K562 (cell line): ENCODE results near the gene IP6K3. TPM values are rescaled to one million over a fixed set of nuclear protein-coding genes. Genes with fewer than 3 reads are reported as not detected.

ENCODE experiments used
- FOXA3 ChIP-seq, 2 experiments: fragments of 450-650 bp in 1 of 2; sonication (generic) in 1 of 2; formaldehyde crosslinking; IDR thresholded peaks in 1 of 2; conservative IDR thresholded peaks in 1 of 2; 2 replicates each; pipeline versions ENCODE4 v1.4.0 to v1.8.0; 2020 to 2022; ENCODE audit warnings: mild to moderate bottlenecking in 2 of 2, missing genetic modification reagents in 1 of 2
- HMGXB4 ChIP-seq: sonication (generic); formaldehyde crosslinking; IDR thresholded peaks from 2 replicates; pipeline ENCODE4 v1.8.1; 2023; ENCODE audit warnings: mild to moderate bottlenecking, missing genetic modification reagents
- MGA ChIP-seq: fragments of 450-650 bp; IDR thresholded peaks from 2 replicates; pipeline ENCODE4 v1.6.1; 2016; ENCODE audit warnings: mild to moderate bottlenecking, moderate library complexity
- NR2F6 ChIP-seq: fragments of 450-650 bp; formaldehyde crosslinking; IDR thresholded peaks from 2 replicates; pipeline ENCODE4 v1.4.0; 2020; ENCODE audit warnings: mild to moderate bottlenecking
- NUFIP1 ChIP-seq: fragments of 450-650 bp; IDR thresholded peaks from 2 replicates; pipeline ENCODE4 v1.6.1; 2018; ENCODE audit not compliant: partially characterized antibody
- PRPF4 ChIP-seq: fragments of 200-400 bp; formaldehyde crosslinking; IDR thresholded peaks from one replicate; pipeline ENCODE4 v1.6.1; 2017; ENCODE audit warnings: low read length, low read depth, mild to moderate bottlenecking; ENCODE audit not compliant: insufficient read depth, poor library complexity, severe bottlenecking
- RAD51 ChIP-seq: fragments of 450-650 bp; IDR thresholded peaks from 2 replicates; pipeline ENCODE4 v1.7.1; 2016; ENCODE audit warnings: low read depth, mild to moderate bottlenecking, borderline replicate concordance
- RNF2 ChIP-seq: sonication (generic); IDR thresholded peaks from 2 replicates; pipeline ENCODE4 v1.6.1; 2016
- STAT5A ChIP-seq: IDR thresholded peaks from 2 replicates; pipeline ENCODE4 v1.6.1; 2012; ENCODE audit warnings: low read length, inconsistent platforms, borderline replicate concordance
- ZNF639 ChIP-seq, 2 experiments: fragments of 200-800 bp in 1 of 2; sonication (Bioruptor generic) in 1 of 2; sonication (generic) in 1 of 2; formaldehyde crosslinking in 1 of 2; IDR thresholded peaks in 1 of 2; conservative IDR thresholded peaks in 1 of 2; 2 replicates each; pipeline versions ENCODE4 v1.5.0 to v1.6.1; 2016 to 2020; ENCODE audit warnings: missing compliant biosample characterization in 1 of 2, missing genetic modification characterization in 1 of 2, missing genetic modification reagents in 1 of 2
- polyA plus RNA-seq, 8 experiments: library from polyadenylated mRNA; depleted of rRNA in 4 of 8; stranded (reverse) in 5 of 8; unstranded in 3 of 8; fragments of >200 nt; fragmentation: Nextera tagmentation in 2 of 8; fragmentation: Illumina TruSeq in 1 of 8; extraction: Ambion mirVana in 2 of 8; extraction: Trizol in 1 of 8; gene quantifications; 2 replicates each; pipeline versions ENCODE4 v1.2.1 to v1.2.3, GENCODE V29; 2011 to 2014; ENCODE audit warnings: inconsistent platforms in 1 of 8, missing spikeins in 1 of 8
- total RNA-seq, 7 experiments: library from RNA; depleted of rRNA in 6 of 7; stranded (reverse); fragments of >200 nt in 6 of 7; fragmentation: Illumina TruSeq in 2 of 7; extraction: Trizol in 2 of 7; gene quantifications; 2 replicates each; pipeline versions ENCODE4 v1.2.1 to v1.2.3, GENCODE V29; 2011 to 2021; ENCODE audit warnings: low replicate concordance in 1 of 7

The IP6K3 gene
- total and polyA plus RNA-seq, 9 of the 15 experiments (the other 6 are each of a cell fraction or from before 2014, with no cell fraction given) = not detected

- no peak for TF ChIP-seq MGA
- peak in 1 of 2 experiments; percentile 98; a peak in 3 of 4 replicates for TF ChIP-seq ZNF639 (CRISPR knock-in tag; conservative IDR thresholded peaks at IDR 0.05 in 1 of 2, IDR thresholded peaks at IDR 0.05 in 1 of 2)
- no peak; a peak in 1 of 4 replicates for TF ChIP-seq FOXA3 (CRISPR knock-in tag; conservative IDR thresholded peaks at IDR 0.05 in 1 of 2, IDR thresholded peaks at IDR 0.05 in 1 of 2)
- TF ChIP-seq PRPF4 = no peak
- TF ChIP-seq RAD51 = no peak
- TF ChIP-seq STAT5A = no peak
- no peak for TF ChIP-seq RNF2
- TF ChIP-seq NR2F6 (CRISPR knock-in tag) = no peak
- TF ChIP-seq NUFIP1 = no peak
- no peak for TF ChIP-seq HMGXB4 (CRISPR knock-in tag)
Observed at GRCh38 chr6:33788694-33789549, 42.2 kb upstream of the IP6K3 start, which contains the start of gene LEMD2 (continued).
